PFSK-1 (cell line): ENCODE measurements around the gene C2orf78.

Experiments
- FOXP2 ChIP-seq: optimal IDR thresholded peaks from 2 replicates; pipeline ENCODE3; 2011; ENCODE audit warnings: borderline replicate concordance, control low read depth, inconsistent platforms; ENCODE audit not compliant: insufficient read depth; ENCODE audit errors: extremely low read length, extremely low read depth
- POLR2AphosphoS5 ChIP-seq: IDR thresholded peaks from 2 replicates; pipeline ENCODE4 v1.6.1; 2012; ENCODE audit warnings: low read depth, mild to moderate bottlenecking, control low read depth, low read length, moderate library complexity
- REST ChIP-seq, 2 experiments: IDR thresholded peaks; 2 replicates each; pipeline versions ENCODE4 v1.6.1 to v1.8.0; 2011 to 2012; ENCODE audit warnings: low read depth in 2 of 2, low read length in 2 of 2, control low read depth in 1 of 2, inconsistent platforms in 1 of 2, mild to moderate bottlenecking in 1 of 2, moderate library complexity in 1 of 2; ENCODE audit not compliant: insufficient read depth in 1 of 2
- SIN3A ChIP-seq: IDR thresholded peaks from 2 replicates; pipeline ENCODE4 v1.6.1; 2012; ENCODE audit warnings: mild to moderate bottlenecking, low read length, moderate library complexity, borderline replicate concordance; ENCODE audit not compliant: insufficient read depth
- TAF1 ChIP-seq: IDR thresholded peaks from 2 replicates; pipeline ENCODE4 v1.6.1; 2012; ENCODE audit warnings: low read length, control low read depth, borderline replicate concordance; ENCODE audit not compliant: insufficient read depth

C2orf78 gene

GRCh38 chr2:73746015-73746876 lies 37.7 kb upstream of the C2orf78 start:
- TF ChIP-seq TAF1 (no peak), REST (IDR thresholded peaks at IDR 0.05; ENCODE audit: insufficient read depth in 1 of 2, low read depth in 2 of 2, low read length in 2 of 2) (no peak), POLR2AphosphoS5 (no peak), SIN3A (no peak), FOXP2 (no peak)

- no peak for TF ChIP-seq SIN3A
- no peak for TF ChIP-seq POLR2AphosphoS5
- TF ChIP-seq TAF1: no peak
- TF ChIP-seq REST (IDR thresholded peaks at IDR 0.05; ENCODE audit: insufficient read depth in 1 of 2, low read depth in 2 of 2, low read length in 2 of 2): no peak
- no peak for TF ChIP-seq FOXP2
Observed at GRCh38 chr2:73746877-73747208, 37.1 kb upstream of the C2orf78 start.

GRCh38 chr2:73749314-73749713 lies 34.7 kb upstream of the C2orf78 start:
- TF ChIP-seq TAF1 (no peak), POLR2AphosphoS5 (no peak), SIN3A (no peak), FOXP2 (no peak), REST (IDR thresholded peaks at IDR 0.05; ENCODE audit: insufficient read depth in 1 of 2, low read depth in 2 of 2, low read length in 2 of 2) (no peak)

- TF ChIP-seq FOXP2 (no peak), TAF1 (no peak), REST (IDR thresholded peaks at IDR 0.05; ENCODE audit: insufficient read depth in 1 of 2, low read depth in 2 of 2, low read length in 2 of 2) (no peak), SIN3A (no peak), POLR2AphosphoS5 (no peak)
Observed at GRCh38 chr2:73759285-73759764, 24.7 kb upstream of the C2orf78 start.
